Neuronal stem cell (in vitro differentiated cells): ENCODE results near the gene RPL38.
A peak's percentile ranks its signal among the peaks of the same experiment; 100 is the strongest.

ENCODE experiments used
- DNase-seq: peaks from one replicate; pipeline ENCODE4 v3.0.0-alpha.2; 2013; ENCODE audit warnings: low spot score
- H2AFZ ChIP-seq: one replicate; pipeline ENCODE4 v1.6.1; 2013; ENCODE audit warnings: mild to moderate bottlenecking, low read length, inconsistent platforms
- H2AK5ac ChIP-seq: 2 replicates; pipeline ENCODE4 v1.6.1; 2013; ENCODE audit warnings: low read depth, mild to moderate bottlenecking, inconsistent platforms, low read length, moderate library complexity, mixed read lengths
- H2BK120ac ChIP-seq: 2 replicates; pipeline ENCODE4 v1.6.1; 2013; ENCODE audit warnings: low read depth, mild to moderate bottlenecking, inconsistent platforms, low read length, moderate library complexity, mixed read lengths
- H2BK12ac ChIP-seq: one replicate; pipeline ENCODE4 v1.6.1; 2013; ENCODE audit warnings: low read length, inconsistent platforms
- H2BK15ac ChIP-seq: 2 replicates; pipeline ENCODE4 v1.6.1; 2013; ENCODE audit warnings: mild to moderate bottlenecking, low read length, inconsistent platforms, mixed read lengths
- H2BK5ac ChIP-seq: one replicate; pipeline ENCODE4 v1.6.1; 2013; ENCODE audit warnings: inconsistent platforms, mild to moderate bottlenecking, low read length, moderate library complexity
- H3K14ac ChIP-seq: one replicate; pipeline ENCODE4 v1.6.1; 2013; ENCODE audit warnings: low read length, inconsistent platforms
- H3K18ac ChIP-seq: 2 replicates; pipeline ENCODE4 v1.6.1; 2013; ENCODE audit warnings: low read length, inconsistent platforms
- H3K23ac ChIP-seq: 2 replicates; pipeline ENCODE4 v1.6.1; 2013; ENCODE audit warnings: low read depth, mild to moderate bottlenecking, mixed read lengths, low read length, inconsistent platforms; ENCODE audit not compliant: poor library complexity
- H3K27ac ChIP-seq: replicated peaks from 3 replicates; pipeline ENCODE4 v1.5.1; 2013; ENCODE audit warnings: low read length, inconsistent platforms
- H3K27me3 ChIP-seq, 3 experiments: 2 replicates each; pipeline ENCODE4 v1.6.1; 2013; ENCODE audit warnings: low read length in 3 of 3, mild to moderate bottlenecking in 2 of 3, inconsistent platforms in 1 of 3, low read depth in 1 of 3, mixed read lengths in 1 of 3, moderate library complexity in 1 of 3; ENCODE audit not compliant: control insufficient read depth in 3 of 3, insufficient read depth in 3 of 3
- H3K36me3 ChIP-seq, 2 donors: replicated peaks in 1 of 2; 2 replicates each; pipeline ENCODE4 v1.6.1; 2013; ENCODE audit warnings: low read length in 2 of 2; ENCODE audit not compliant: control insufficient read depth in 2 of 2, insufficient read depth in 2 of 2
- H3K4ac ChIP-seq: 2 replicates; pipeline ENCODE4 v1.6.1; 2013; ENCODE audit warnings: inconsistent platforms, mild to moderate bottlenecking, low read length, moderate library complexity
- H3K4me1 ChIP-seq, 2 donors: 1 replicate in 1 of 2; 2 replicates in 1 of 2; pipeline ENCODE4 v1.6.1; 2013; ENCODE audit warnings: low read length in 2 of 2, low read depth in 1 of 2; ENCODE audit not compliant: control insufficient read depth in 2 of 2, insufficient read depth in 1 of 2
- H3K4me2 ChIP-seq: one replicate; pipeline ENCODE4 v1.6.1; 2013; ENCODE audit warnings: mild to moderate bottlenecking, low read length, inconsistent platforms; ENCODE audit not compliant: insufficient read depth, poor library complexity, severe bottlenecking
- H3K4me3 ChIP-seq, 2 donors: 2 replicates each; pipeline ENCODE4 v1.5.1; 2013; ENCODE audit warnings: low read length in 2 of 2, mild to moderate bottlenecking in 2 of 2, inconsistent platforms in 1 of 2, moderate library complexity in 1 of 2
- H3K79me1 ChIP-seq: one replicate; pipeline ENCODE4 v1.6.1; 2013; ENCODE audit warnings: low read depth, mild to moderate bottlenecking, inconsistent platforms, low read length, moderate library complexity
- H3K9ac ChIP-seq: one replicate; pipeline ENCODE4 v1.6.1; 2013; ENCODE audit warnings: mild to moderate bottlenecking, low read depth, low read length, inconsistent platforms; ENCODE audit not compliant: poor library complexity
- H3K9me3 ChIP-seq, 2 donors: replicated peaks in 1 of 2; 2 replicates each; pipeline versions ENCODE3 to v1.6.1; 2013; ENCODE audit warnings: low read length in 2 of 2, mild to moderate bottlenecking in 2 of 2, inconsistent platforms in 1 of 2, low read depth in 1 of 2, mixed read lengths in 1 of 2, moderate library complexity in 1 of 2; ENCODE audit not compliant: control insufficient read depth in 2 of 2, insufficient read depth in 1 of 2
- H4K8ac ChIP-seq: one replicate; pipeline ENCODE4 v1.6.1; 2013; ENCODE audit warnings: low read depth, mild to moderate bottlenecking, inconsistent platforms, low read length, moderate library complexity
- H4K91ac ChIP-seq: one replicate; pipeline ENCODE4 v1.6.1; 2013; ENCODE audit warnings: low read length, low read depth, mild to moderate bottlenecking, inconsistent platforms; ENCODE audit not compliant: poor library complexity
- WGBS, 2 donors: extraction: QIAGEN DNeasy Blood & Tissue Kit; methylation state at CpG; one replicate each; pipeline ENCODE4 v1.1.7; 2013; ENCODE audit warnings: missing lambda C conversion rate in 2 of 2, mixed read lengths in 1 of 2; ENCODE audit not compliant: insufficient read length in 2 of 2, insufficient replicate concordance in 1 of 2; ENCODE audit errors: extremely low coverage in 2 of 2; 5-methylcytosine and 5-hydroxymethylcytosine counted together

RPL38 gene

GRCh38 chr17:74210191-74211140, 7.0 kb downstream of the RPL38 start:
- H4K8ac ChIP-seq = no peak overlapping the region
- no peak overlapping the region for H2AK5ac ChIP-seq
- peaks cover 29 to 47% of the 10 kb centered on the region in 2 donors for H3K36me3 ChIP-seq
- H3K4ac ChIP-seq = no peak overlapping the region
- peak; percentile 37 for DNase-seq
- no peak overlapping the region for H2BK120ac ChIP-seq
- no peak overlapping the region for H2AFZ ChIP-seq
- H4K91ac ChIP-seq = no peak overlapping the region
- no peak overlapping the region for H3K4me3 ChIP-seq
- H2BK12ac ChIP-seq = no peak overlapping the region
- H3K9ac ChIP-seq = no peak overlapping the region
- peaks cover 16 to 59% of the 10 kb centered on the region in 2 donors for H3K4me1 ChIP-seq
- no peak overlapping the region for H2BK15ac ChIP-seq
- no CpG with 5 or more reads among the region's 18 CpGs for WGBS, 2 donors
- H3K79me1 ChIP-seq = peaks cover 5% of the 10 kb centered on the region
- peak overlapping the region; percentile 51 for H3K27ac ChIP-seq
- H3K9me3 ChIP-seq = no peaks in the 10 kb centered on the region
- H3K27me3 ChIP-seq = peaks cover 0 to 27% (median 6%) of the 10 kb centered on the region in 3 experiments
- peak overlapping the region; percentile 8 for H3K18ac ChIP-seq
- no peak overlapping the region for H2BK5ac ChIP-seq
- H3K4me2 ChIP-seq = no peak overlapping the region
- peak overlapping the region; percentile 56 for H3K23ac ChIP-seq
- H3K14ac ChIP-seq = no peak overlapping the region

GRCh38 chr17:74211141-74211911, 7.8 kb downstream of the RPL38 start:
- Histone ChIP-seq H3K27me3 (peaks cover 0 to 31% (median 6%) of the 10 kb centered on the region in 3 experiments), H3K9ac (no peak overlapping the region), H2AFZ (no peak overlapping the region), H2BK12ac (no peak overlapping the region), H4K8ac (no peak overlapping the region), H2BK5ac (no peak overlapping the region), H2BK15ac (no peak overlapping the region), H3K4me3 (no peak overlapping the region), H2AK5ac (no peak overlapping the region), H4K91ac (no peak overlapping the region), H3K79me1 (peaks cover 5% of the 10 kb centered on the region), H3K27ac (peak overlapping the region; percentile 51), H3K36me3 (peaks cover 24 to 38% of the 10 kb centered on the region in 2 donors), H3K4me2 (no peak overlapping the region), H2BK120ac (no peak overlapping the region), H3K4ac (no peak overlapping the region), H3K4me1 (peaks cover 16 to 59% of the 10 kb centered on the region in 2 donors), H3K18ac (peak overlapping the region; percentile 8), H3K14ac (no peak overlapping the region), H3K9me3 (no peaks in the 10 kb centered on the region), H3K23ac (peak overlapping the region; percentile 56)
- WGBS, 2 donors = no CpG with 5 or more reads among the region's 14 CpGs
- DNase-seq = no peak

- no peak for DNase-seq
- Histone ChIP-seq H2AK5ac (no peak overlapping the region), H3K79me1 (peaks cover 5% of the 10 kb centered on the region), H3K18ac (no peak overlapping the region), H2AFZ (no peak overlapping the region), H2BK12ac (no peak overlapping the region), H2BK15ac (no peak overlapping the region), H3K23ac (no peak overlapping the region), H3K9ac (no peak overlapping the region), H3K4me1 (peaks cover 16 to 59% of the 10 kb centered on the region in 2 donors), H3K4me2 (no peak overlapping the region), H3K14ac (no peak overlapping the region), H4K8ac (no peak overlapping the region), H3K4ac (no peak overlapping the region), H3K36me3 (peaks cover 22 to 33% of the 10 kb centered on the region in 2 donors), H2BK5ac (no peak overlapping the region), H3K27me3 (peaks cover 0 to 31% (median 6%) of the 10 kb centered on the region in 3 experiments), H3K27ac (no peak overlapping the region), H4K91ac (no peak overlapping the region), H2BK120ac (no peak overlapping the region), H3K4me3 (no peak overlapping the region), H3K9me3 (no peaks in the 10 kb centered on the region)
- no CpG with 5 or more reads among the region's 8 CpGs for WGBS, 2 donors
Measured at GRCh38 chr17:74211912-74212208, 8.4 kb downstream of the RPL38 start.
